GM19025 (cell line): Measurements from ENCODE around the gene AIF1L.

Experiments
- ATAC-seq: cut with Tn5 transposase; IDR thresholded peaks from one replicate; pipeline ENCODE4 v1.9.1; 2021; ENCODE audit warnings: mild to moderate bottlenecking, low read depth, moderate library complexity; ENCODE audit not compliant: unreplicated experiment

The AIF1L gene

GRCh38 chr9:131160416-131161112 is 64.2 kb downstream of the AIF1L start:
- no peak for ATAC-seq

- no peak for ATAC-seq
Measured at GRCh38 chr9:131161585-131161984, 65.3 kb downstream of the AIF1L start.

GRCh38 chr9:131162886-131163285 is 66.6 kb downstream of the AIF1L start:
- ATAC-seq, result no peak

- no peak for ATAC-seq
Measured at GRCh38 chr9:131165523-131165922, 69.2 kb downstream of the AIF1L start.

GRCh38 chr9:131167146-131167692 is 70.9 kb downstream of the AIF1L start:
- ATAC-seq, result no peak

- ATAC-seq, result no peak
Measured at GRCh38 chr9:131167936-131168335, 71.6 kb downstream of the AIF1L start.

- no peak for ATAC-seq
Measured at GRCh38 chr9:131169563-131170240, 73.4 kb downstream of the AIF1L start.
